ENCODE measurements around the gene ZNF180.
"Not testable (repeated sequence)": the region's sequence is repeated elsewhere in the genome, so short reads cannot be mapped to it uniquely, and the experiment has no call there.

Gene ZNF180

DNA sequence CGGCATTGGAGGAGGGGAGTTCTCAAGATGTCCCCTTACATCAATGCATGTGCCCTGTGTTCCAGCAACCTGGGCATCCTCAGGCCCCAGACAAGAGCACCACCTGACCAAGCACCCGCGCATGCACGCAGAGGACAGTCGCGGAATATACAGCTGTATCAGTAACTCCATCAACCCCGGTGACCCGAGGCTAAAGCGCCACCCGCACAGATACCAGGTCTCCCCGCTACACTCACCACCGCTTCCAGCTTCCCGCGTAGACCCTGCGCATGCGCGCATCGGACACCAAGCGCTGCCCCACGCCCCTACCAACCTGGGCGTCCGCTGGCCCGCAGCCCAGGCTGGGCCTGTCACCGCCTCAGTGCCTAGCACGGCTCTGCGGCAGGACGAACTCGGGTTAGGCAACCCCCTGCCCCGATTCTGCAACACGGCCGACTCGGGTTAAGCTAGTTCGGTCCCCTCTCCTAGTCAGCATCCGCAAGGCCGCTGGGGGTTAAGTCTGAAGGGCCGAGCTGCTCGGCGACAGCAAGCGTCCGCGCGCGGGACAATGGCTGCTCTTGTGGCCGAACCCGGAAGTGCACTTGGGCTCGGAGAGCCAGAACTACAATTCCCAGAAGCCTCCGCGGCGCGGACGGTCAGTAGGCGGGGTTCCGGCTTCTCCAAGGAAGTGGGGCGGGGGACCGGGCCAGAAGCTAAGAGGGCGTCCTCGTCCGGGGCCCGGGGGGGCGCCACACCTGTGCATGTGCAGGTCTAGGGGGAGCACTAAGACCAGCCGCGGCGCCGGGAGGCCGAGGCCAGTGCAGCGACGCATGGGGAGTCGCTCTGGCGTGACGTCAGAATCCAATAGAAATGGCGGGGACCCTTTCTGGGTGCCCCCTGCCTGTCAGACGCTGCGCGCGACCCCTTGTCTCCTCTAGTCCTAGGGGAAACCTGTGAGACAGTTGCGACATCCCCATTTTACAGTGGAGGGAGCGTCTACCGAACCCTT, at the start of gene ZNF180:
Gene ZNF180, minus strand, starts transcription at position 561 of the 988 bp plus-strand sequence. CDS start 3,188 bp downstream, outside the sequence.
- DNase-seq, result peak; percentile 83

DNA sequence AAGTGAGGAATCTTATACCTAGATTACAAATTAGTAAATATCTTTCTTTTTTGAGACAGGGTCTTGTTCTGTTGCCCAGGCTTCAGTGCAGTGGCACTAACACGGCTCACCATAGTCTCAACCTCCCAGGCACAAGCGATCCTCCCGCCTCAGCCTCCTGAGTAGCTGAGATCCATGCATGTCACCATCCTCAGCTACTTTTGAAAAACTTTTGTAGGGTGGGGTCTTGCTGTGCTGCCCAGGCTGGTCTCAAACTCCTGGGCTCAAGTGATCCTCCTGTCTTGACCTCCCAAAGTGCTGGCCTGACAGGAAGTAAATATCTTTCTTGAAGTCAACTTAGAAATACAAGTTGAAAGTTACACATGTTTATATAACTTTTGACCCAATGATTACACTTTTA, 49.2 kb upstream of the ZNF180 start:
- DNase-seq, result no peak

DNA sequence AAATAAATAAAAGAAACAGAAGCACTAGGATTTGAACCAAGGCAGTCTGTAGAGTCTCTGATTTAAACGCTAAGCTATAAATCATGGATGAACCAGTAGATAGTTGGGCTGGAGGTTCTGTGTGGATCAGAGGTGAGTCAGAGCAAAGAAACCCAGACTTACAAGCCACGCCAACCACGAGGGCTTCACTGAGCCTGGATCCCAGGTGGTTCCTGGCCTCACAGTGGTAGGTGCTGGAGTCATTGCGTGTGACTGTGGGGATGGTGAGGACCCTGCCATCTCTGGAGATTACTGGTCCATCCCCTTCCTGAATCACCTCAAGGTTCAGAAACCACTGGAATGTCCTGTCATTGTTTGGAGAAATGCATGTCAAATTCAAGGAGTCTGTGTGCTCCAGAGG, 48.4 kb upstream of the ZNF180 start:
- DNase-seq, result peak; percentile 63

DNA sequence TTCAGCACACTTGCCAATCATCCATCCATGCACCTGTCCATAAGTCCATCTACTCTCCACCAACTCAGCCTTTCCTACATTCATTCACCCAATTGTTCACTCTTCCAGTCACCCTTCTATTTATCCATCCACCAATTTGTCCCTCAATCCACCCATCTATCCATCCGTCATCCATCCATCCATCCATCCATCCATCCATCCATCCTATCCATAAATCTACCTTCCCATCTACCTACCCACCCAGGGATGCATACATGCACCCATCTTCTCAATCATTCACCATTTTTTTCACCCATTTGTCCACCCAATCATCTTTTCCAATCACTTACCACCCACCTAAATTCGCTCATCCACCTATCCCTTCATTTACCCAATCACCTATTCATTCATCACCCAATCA, 43.7 kb upstream of the ZNF180 start:
- DNase-seq, result no peak

DNA sequence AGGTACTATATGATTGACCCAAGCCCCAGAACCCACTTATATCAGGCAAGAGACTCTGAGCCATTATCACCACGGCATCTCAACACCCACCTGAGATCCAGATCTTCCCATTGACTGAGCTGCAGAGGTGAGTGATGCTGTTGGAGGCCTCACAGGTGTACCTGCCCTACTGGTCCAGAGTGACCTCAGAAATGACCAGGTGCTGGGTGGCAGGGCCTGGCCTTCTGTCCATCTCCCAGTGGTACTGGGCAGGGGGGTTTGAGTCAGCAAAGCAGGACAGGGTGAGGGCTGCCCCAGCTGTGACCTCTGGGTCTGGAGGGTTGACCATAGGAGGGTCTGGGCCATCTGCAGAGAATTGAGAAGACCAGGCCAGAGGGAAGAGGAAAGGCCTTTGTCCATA, 42.3 kb upstream of the ZNF180 start:
- no peak for DNase-seq

DNA sequence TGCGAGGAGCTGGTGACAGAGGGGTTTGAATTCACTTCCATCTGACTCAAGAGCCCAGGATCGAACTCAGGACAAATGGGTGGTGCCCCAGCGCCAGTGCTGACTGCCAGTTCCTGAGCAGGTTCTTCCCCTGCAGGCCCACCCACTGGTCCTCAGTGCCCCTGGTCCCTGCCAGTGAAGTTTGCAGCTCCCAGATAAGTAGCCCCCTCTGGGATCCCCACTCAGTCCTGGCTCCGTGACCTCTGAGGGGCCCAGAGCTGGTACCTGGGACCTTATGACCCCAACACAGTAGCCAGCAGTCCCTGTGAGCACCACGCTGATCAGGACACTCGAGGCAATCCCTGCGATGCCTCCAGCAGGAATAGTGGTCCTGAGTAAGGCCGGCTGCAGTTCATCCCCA, 40.4 kb upstream of the ZNF180 start:
- no peak for DNase-seq

GRCh38 chr19:44539991-44540390, 39.7 kb upstream of the ZNF180 start:
- no peak for DNase-seq

GRCh38 chr19:44539236-44539826, 39.0 kb upstream of the ZNF180 start:
- peak; percentile 54 for DNase-seq

GRCh38 chr19:44535361-44535760, 35.0 kb upstream of the ZNF180 start:
- DNase-seq, result not testable (repeated sequence)

DNA sequence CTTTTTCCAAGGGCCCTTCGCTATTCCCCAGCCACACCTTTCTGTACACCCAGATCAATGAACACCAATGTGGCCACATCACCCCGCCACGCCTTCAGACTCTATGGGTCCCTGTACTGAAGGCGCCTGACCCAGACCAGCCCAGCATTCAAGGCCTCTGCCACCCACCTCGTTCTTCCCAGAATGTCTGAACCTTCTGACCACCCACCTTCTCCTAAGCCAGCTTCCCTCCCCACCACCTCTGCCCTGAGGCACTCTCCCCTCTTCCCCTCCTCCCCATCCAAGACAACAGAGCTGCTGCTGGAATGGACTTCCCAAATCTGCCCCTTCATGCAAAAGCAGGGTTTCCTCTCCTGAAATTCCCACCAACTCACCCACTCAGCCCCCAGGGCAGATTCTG, 32.5 kb upstream of the ZNF180 start:
- no peak for DNase-seq

- DNase-seq, result peak; percentile 73
Observed at GRCh38 chr19:44530777-44531176, 30.5 kb upstream of the ZNF180 start.

DNA sequence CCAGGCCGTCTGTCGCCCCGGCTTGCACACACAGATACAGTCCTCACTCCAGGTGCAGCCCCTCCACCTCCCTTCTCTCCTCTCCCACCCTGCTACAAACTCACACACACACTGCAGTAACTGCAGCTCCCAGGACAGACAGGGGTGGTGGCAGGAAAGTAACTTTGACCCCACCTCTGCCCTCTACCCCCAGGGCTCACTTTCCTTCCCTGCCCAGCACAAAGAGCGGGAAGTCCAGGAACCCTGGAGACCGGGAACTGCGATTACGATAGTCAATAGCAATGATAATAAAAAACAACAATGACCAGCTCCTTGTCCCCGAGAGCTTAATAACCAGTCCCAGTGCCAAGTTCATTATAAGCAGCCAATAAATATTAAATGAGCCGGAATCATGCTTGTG, 29.2 kb upstream of the ZNF180 start, which contains the start of gene CEACAM20:
Gene CEACAM20, minus strand, starts transcription at position 140 of the 400 bp plus-strand sequence. CDS start 166 bp downstream, outside the sequence.
- DNase-seq, result no peak

DNA sequence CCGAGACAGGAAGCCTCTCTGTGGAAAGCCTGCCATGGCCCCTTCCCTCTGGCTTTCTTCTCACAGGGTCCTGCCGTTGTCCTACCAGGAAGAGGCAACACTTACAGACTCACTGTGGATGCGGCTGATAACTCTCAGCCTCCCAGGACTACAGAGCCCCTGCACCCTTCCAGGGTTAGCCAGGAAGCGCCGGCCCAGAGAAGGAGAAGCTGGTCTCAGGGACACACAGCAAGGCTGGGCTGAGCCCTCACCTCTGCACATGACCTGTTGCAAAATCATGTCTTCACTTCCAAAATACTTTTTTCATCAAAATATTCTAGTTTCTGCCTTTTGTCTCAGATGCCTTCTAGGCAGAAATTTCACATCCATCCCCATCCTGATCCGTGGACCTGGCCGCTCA, 27.2 kb upstream of the ZNF180 start:
- DNase-seq, result no peak

- no peak for DNase-seq
Observed at GRCh38 chr19:44525721-44526430, 25.6 kb upstream of the ZNF180 start.

- DNase-seq, result no peak
Observed at GRCh38 chr19:44521370-44521769, 21.0 kb upstream of the ZNF180 start.

- DNase-seq, result peak; percentile 9
Observed at GRCh38 chr19:44517146-44517545, 16.8 kb upstream of the ZNF180 start.

DNA sequence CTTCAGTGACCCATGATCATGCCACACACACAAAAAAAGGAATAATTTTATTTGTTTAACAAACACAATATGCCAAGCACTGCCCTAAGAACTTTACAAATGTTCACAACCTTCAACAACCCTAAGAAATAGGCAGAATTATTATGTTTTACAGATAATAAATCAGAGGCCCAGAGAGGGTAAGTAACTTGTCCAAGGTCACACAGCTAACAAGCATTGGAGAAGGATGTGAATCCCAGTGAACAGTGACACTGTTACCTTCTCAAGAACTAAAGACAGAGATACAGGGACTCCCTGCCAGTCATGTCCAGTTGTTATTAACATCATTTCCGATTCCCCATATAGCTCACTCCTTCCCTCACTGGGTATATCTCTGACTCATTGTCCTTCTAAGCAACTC, 15.6 kb upstream of the ZNF180 start:
- no peak for DNase-seq

- no peak for DNase-seq
Observed at GRCh38 chr19:44515031-44515430, 14.7 kb upstream of the ZNF180 start.

DNA sequence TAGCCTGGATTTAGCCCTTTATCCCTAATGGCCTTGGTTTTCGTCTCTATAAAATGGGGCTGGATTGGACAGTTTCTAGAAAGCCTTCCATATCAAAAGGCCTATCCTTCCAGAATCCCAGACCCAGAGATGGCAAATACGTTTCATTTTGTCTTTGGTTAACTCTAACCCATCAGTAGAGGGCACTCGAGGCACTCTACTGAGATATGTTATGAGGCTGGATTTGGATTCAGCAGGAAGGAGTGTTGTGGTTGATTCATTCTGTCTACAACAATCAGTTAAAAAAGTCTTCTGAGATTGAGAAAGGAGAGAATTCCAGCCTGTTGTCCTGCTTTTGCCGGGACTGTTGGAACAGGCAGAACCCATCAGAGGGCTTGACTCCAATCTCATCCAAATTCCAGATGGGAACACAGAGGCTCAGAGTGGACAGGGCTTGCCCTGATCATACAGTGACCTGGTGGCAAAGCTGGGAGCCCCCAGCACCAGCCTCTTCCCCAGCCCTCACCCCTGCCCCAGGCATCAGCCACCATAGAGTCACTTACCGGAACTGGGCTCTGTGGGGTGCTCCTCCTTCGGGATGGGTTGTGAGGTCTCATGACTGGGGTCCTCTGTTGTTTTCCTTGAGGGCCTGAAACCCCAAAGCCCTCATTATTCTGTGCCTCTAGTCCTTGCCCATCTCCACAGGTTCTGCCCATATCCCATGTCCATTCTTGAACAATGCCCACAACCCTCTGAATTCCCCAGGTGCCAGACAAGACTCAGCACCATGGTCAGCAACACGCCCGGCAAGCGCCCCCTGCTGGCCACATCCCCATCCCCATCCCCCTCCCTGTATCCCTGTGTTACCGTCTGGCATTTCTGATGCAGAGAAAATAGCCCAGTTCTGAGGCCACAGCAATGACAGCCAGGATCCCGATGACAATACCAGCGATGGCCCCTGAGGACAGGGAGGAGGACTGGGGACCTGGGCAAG, 12.3 kb upstream of the ZNF180 start:
- DNase-seq, result peak; percentile 39

GRCh38 chr19:44509478-44509877, 9.2 kb upstream of the ZNF180 start:
- DNase-seq, result no peak

GRCh38 chr19:44499559-44499958, 763 bp downstream of the ZNF180 start:
- DNase-seq, result no peak

GRCh38 chr19:44498988-44499387, 1.3 kb downstream of the ZNF180 start:
- no peak for DNase-seq

All from NCI-H226 (cell line).